Mesothelial cell of epicardium (in vitro differentiated cells): ENCODE results near the gene MED27. TPM values are rescaled to one million over a fixed set of nuclear protein-coding genes. Genes with fewer than 3 reads are reported as not detected.

Experiments
- DNase-seq, 2 experiments: peaks; one replicate each; pipeline ENCODE4 v3.0.0; 2021; ENCODE audit warnings: low spot score in 2 of 2; ENCODE audit not compliant: unreplicated experiment in 2 of 2
- H3K27ac Mint-ChIP-seq: 2 replicates; pipeline ENCODE4 v1.8.0; 2021; ENCODE audit warnings: mixed read lengths
- H3K27me3 Mint-ChIP-seq: 2 replicates; pipeline ENCODE4 v1.8.0; 2021; ENCODE audit warnings: low read depth, mixed read lengths
- H3K36me3 Mint-ChIP-seq: 2 replicates; pipeline ENCODE4 v1.8.0; 2021; ENCODE audit warnings: mixed read lengths
- H3K4me1 Mint-ChIP-seq: 2 replicates; pipeline ENCODE4 v1.8.0; 2021; ENCODE audit warnings: mixed read lengths
- H3K4me3 Mint-ChIP-seq: 2 replicates; pipeline ENCODE4 v1.8.0; 2021; ENCODE audit warnings: mild to moderate bottlenecking, moderate library complexity, mixed read lengths
- H3K9me3 Mint-ChIP-seq: 2 replicates; pipeline ENCODE4 v1.8.0; 2021; ENCODE audit warnings: mixed read lengths
- CTCF ChIP-seq: fragments of 200-600 bp; sonication (generic); IDR thresholded peaks from one replicate; pipeline ENCODE4 v1.5.0; 2021; ENCODE audit warnings: antibody characterized with exemption; ENCODE audit not compliant: unreplicated experiment
- total RNA-seq: library from RNA; stranded (reverse); gene quantifications from 3 replicates; pipeline ENCODE4 v1.2.1, GENCODE V29; 2021

Gene MED27
- total RNA-seq, 1 donor from 2014 or later: 29.0 TPM

GRCh38 chr9:132074736-132075135, 4.9 kb downstream of the MED27 start:
- H3K27me3 Mint-ChIP-seq: no peaks in the 10 kb centered on the region
- peaks cover 14% of the 10 kb centered on the region for H3K36me3 Mint-ChIP-seq

GRCh38 chr9:132071847-132072507, 7.7 kb downstream of the MED27 start:
- no peak overlapping the region for H3K4me3 Mint-ChIP-seq
- H3K4me1 Mint-ChIP-seq: peaks cover 7% of the 10 kb centered on the region
- no peak overlapping the region for H3K27ac Mint-ChIP-seq
- H3K36me3 Mint-ChIP-seq: peaks cover 23% of the 10 kb centered on the region
- no peak for DNase-seq
- TF ChIP-seq CTCF: no peak
- H3K27me3 Mint-ChIP-seq: no peaks in the 10 kb centered on the region
- no peaks in the 10 kb centered on the region for H3K9me3 Mint-ChIP-seq

More at GRCh38 chr9:132074736-132075135, 4.9 kb downstream of the MED27 start:
- TF ChIP-seq CTCF: no peak
- Mint-ChIP-seq H3K9me3 (no peaks in the 10 kb centered on the region), H3K4me1 (peaks cover 28% of the 10 kb centered on the region), H3K4me3 (no peak overlapping the region), H3K27ac (no peak overlapping the region)
- no peak for DNase-seq

GRCh38 chr9:132069046-132069898, 10.4 kb downstream of the MED27 start:
- peaks cover 14% of the 10 kb centered on the region for H3K36me3 Mint-ChIP-seq
- TF ChIP-seq CTCF: no peak
- H3K4me1 Mint-ChIP-seq: no peaks in the 10 kb centered on the region
- no peaks in the 10 kb centered on the region for H3K27me3 Mint-ChIP-seq
- H3K27ac Mint-ChIP-seq: peak overlapping the region; percentile 16
- DNase-seq: no peak
- no peaks in the 10 kb centered on the region for H3K9me3 Mint-ChIP-seq
- H3K4me3 Mint-ChIP-seq: no peak overlapping the region

GRCh38 chr9:132068605-132069004, 11.1 kb downstream of the MED27 start:
- DNase-seq: no peak
- peaks cover 13% of the 10 kb centered on the region for H3K36me3 Mint-ChIP-seq
- no peaks in the 10 kb centered on the region for H3K4me1 Mint-ChIP-seq
- no peak overlapping the region for H3K4me3 Mint-ChIP-seq
- H3K27ac Mint-ChIP-seq: no peak overlapping the region
- H3K27me3 Mint-ChIP-seq: no peaks in the 10 kb centered on the region
- no peaks in the 10 kb centered on the region for H3K9me3 Mint-ChIP-seq
- no peak for TF ChIP-seq CTCF

- H3K36me3 Mint-ChIP-seq: peaks cover 11% of the 10 kb centered on the region
- no peak for DNase-seq
- no peak overlapping the region for H3K27ac Mint-ChIP-seq
- TF ChIP-seq CTCF: no peak
- no peaks in the 10 kb centered on the region for H3K9me3 Mint-ChIP-seq
- no peak overlapping the region for H3K4me3 Mint-ChIP-seq
- no peaks in the 10 kb centered on the region for H3K4me1 Mint-ChIP-seq
- H3K27me3 Mint-ChIP-seq: no peaks in the 10 kb centered on the region
Measured at GRCh38 chr9:132066511-132066910, 13.2 kb downstream of the MED27 start.
